ENCODE data around the gene RNU7-1. TPM values are rescaled to one million over a fixed set of nuclear protein-coding genes. Genes with fewer than 3 reads are reported as not detected.
A peak's percentile ranks its signal among the peaks of the same experiment; 100 is the strongest.

The RNU7-1 gene
- total and polyA plus RNA-seq, 3 donors from 2014 or later: not detected

DNA sequence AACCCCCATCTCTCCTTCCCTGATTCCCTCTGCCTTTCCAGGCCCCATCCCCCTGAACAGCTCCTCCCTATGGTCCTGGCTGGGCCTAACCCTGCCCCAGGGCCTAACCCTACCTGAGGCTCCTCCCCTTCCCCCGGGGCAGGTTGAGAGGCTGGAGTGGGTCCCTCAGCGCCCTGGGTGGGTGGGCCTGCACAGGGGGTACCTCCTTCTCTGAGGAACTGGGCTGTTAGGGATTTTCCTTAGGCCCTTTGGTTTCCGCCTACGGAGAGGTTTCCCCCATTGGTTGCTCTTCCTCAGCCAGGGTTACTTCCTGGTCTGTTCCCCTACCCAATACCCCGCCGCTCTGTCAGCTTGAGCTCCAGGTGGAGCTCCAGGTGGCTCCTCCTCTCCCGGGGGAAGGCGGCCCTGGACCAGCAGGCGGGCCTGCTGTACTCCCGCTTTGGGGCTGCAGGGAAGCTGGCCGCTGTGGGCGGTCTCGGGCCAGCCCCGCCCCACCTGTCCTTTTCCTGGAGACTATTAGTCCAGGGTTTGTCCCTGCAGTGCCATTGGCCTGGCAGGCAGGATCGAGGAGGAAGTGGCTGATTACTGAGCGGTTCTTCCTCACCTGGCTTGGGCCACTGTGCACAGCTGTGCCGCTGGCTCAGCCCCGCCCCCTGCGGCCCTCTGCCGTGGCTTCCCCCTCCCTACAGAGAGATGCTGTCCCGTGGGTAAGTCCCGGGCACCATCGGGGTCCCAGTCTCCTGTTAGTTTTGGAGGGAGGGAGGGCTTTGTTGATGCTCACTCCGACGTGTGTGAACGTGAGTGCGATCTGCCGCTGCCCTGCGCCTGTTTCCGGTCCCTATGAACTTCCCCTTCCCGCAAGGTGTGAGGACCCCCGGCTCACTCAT lies 2.7 kb downstream of the RNU7-1 start:
- peak; percentile 70 for DNase-seq
- Histone ChIP-seq H3K9me3 (no peaks in the 10 kb centered on the region), H3K27ac (peak overlapping the region; percentile 13 to 40), H3K4me1 (peaks cover 28% of the 10 kb centered on the region), H3K27me3 (no peaks in the 10 kb centered on the region), H3K4me3 (peak overlapping the region in 1 of 2 donors; percentile 32), H3K36me3 (ENCODE audit: low read depth, missing control alignments) (no peaks in the 10 kb centered on the region)
- intact Hi-C loops (cut with DNase I; ENCODE audit: low total_unique reads): loop anchor here (10.0 kb wide), 1 partner anchor 149 kb away; the partner anchor contains the start of gene C1R
- WGBS, 2 donors: 22 to 29% methylated on average over 12 to 32 of the region's 32 CpGs
- TF ChIP-seq POLR2A (IDR thresholded peaks at IDR 0.05): no peak
- TF ChIP-seq, protein P1, sequence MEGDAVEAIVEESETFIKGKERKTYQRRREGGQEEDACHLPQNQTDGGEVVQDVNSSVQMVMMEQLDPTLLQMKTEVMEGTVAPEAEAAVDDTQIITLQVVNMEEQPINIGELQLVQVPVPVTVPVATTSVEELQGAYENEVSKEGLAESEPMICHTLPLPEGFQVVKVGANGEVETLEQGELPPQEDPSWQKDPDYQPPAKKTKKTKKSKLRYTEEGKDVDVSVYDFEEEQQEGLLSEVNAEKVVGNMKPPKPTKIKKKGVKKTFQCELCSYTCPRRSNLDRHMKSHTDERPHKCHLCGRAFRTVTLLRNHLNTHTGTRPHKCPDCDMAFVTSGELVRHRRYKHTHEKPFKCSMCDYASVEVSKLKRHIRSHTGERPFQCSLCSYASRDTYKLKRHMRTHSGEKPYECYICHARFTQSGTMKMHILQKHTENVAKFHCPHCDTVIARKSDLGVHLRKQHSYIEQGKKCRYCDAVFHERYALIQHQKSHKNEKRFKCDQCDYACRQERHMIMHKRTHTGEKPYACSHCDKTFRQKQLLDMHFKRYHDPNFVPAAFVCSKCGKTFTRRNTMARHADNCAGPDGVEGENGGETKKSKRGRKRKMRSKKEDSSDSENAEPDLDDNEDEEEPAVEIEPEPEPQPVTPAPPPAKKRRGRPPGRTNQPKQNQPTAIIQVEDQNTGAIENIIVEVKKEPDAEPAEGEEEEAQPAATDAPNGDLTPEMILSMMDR (IDR thresholded peaks at IDR 0.05): no peak

DNA sequence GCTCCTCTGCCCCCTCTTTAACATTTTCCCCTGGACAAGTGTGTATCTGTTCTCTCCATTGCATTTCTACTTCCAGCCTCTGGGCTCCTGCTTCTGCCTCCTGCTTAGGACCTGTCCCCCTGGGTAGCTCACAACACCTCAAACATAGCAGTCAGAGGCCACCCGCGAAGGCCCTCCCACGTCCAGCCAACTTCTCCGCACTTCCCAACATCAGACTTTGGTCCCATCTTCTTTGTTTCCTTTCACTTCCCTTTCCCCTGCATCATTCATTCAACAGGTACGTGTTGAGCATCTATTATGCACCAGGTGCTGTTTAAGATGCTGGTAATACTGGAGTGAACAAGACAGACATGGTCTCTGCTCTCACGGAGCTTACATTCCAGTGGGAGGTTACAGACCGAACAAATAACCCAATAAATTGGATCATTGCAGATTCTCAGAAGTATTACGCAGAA lies 3.3 kb downstream of the RNU7-1 start:
- peak overlapping the region in 1 of 2 donors; percentile 40 for H3K27ac ChIP-seq
- no peak for DNase-seq
- H3K36me3 ChIP-seq (ENCODE audit: low read depth, missing control alignments): no peaks in the 10 kb centered on the region
- WGBS, 2 donors: 39 to 59% methylated on average over 8 of the region's 8 CpGs
- no peak overlapping the region for H3K4me3 ChIP-seq
- H3K27me3 ChIP-seq: no peaks in the 10 kb centered on the region
- peaks cover 28% of the 10 kb centered on the region for H3K4me1 ChIP-seq
- H3K9me3 ChIP-seq: no peaks in the 10 kb centered on the region
- intact Hi-C loops (cut with DNase I; ENCODE audit: low total_unique reads): loop anchor here (10.0 kb wide), 1 partner anchor 148 kb away; the partner anchor contains the start of gene C1R
- no peak for TF ChIP-seq POLR2A (IDR thresholded peaks at IDR 0.05)

DNA sequence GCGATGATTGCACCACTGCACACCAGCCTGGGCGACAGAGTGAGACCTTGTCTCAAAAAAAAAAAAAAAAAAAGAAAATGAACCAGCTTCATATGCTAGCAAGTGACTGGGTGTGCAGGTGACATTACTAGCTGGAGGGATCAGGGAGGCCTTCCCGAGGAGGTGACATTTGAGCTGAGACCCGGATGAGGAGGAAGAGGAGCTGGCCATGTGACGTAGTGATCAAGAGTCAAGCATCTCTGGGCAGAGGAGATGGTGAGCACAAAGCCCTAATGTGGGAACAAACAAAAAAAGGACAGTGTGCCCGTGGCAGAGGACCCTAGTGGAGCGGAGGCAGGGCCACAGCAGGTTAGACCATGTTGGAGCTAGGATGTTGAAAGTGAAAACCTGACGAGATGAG lies 4.0 kb downstream of the RNU7-1 start:
- no peak for DNase-seq
- Histone ChIP-seq H3K4me1 (peaks cover 27% of the 10 kb centered on the region), H3K27me3 (no peaks in the 10 kb centered on the region), H3K9me3 (no peaks in the 10 kb centered on the region), H3K4me3 (no peak overlapping the region), H3K27ac (no peak overlapping the region), H3K36me3 (ENCODE audit: low read depth, missing control alignments) (no peaks in the 10 kb centered on the region)
- TF ChIP-seq POLR2A (IDR thresholded peaks at IDR 0.05): no peak
- TF ChIP-seq, protein P1 (IDR thresholded peaks at IDR 0.05): no peak
- intact Hi-C loops (cut with DNase I; ENCODE audit: low total_unique reads): loop anchor here (10.0 kb wide), 1 partner anchor 147 kb away; the partner anchor contains the start of gene C1R
- WGBS, 2 donors: 87 to 91% methylated on average over 8 of the region's 8 CpGs

DNA sequence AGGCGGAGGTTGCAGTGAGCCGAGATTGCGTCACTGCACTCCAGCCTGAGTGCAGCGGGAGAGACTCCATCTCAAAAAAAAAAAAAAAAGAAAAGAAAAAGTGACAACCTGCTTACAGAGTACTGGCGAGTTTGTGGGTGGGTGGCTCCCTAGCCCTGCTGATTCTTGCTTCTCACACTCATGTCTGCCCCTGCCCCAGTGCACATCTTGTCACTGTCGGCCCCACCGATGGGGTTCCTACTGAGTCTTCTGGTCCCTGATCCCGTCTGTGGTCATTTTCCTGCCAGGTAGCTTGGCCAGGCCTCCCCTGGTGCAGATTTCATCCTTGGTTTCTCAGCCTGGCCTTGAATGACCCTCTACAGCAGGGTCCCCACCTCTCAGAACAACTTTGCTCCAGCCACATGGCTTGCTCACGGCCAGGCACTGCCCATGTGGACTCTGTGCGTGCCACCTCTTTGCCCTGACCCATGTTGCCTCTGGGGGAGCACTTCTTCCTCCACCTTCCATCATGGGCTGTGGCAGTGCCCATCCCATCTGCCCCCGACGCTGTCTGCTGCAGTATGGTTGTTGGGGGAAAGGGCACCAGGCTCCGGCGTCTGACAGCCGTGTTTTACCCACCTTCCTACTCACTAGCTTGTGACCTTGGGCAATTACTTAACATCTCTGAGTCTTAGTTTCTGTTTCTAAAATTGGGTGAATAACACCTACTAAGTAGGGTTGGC lies 5.4 kb downstream of the RNU7-1 start:
- H3K4me1 ChIP-seq: peaks cover 27% of the 10 kb centered on the region
- no peaks in the 10 kb centered on the region for H3K36me3 ChIP-seq (ENCODE audit: low read depth, missing control alignments)
- no peak for DNase-seq
- no peaks in the 10 kb centered on the region for H3K9me3 ChIP-seq
- 74 to 80% methylated on average over 14 to 15 of the region's 15 CpGs for WGBS, 2 donors
- no peaks in the 10 kb centered on the region for H3K27me3 ChIP-seq
- H3K27ac ChIP-seq: no peak overlapping the region
- intact Hi-C loops (cut with DNase I; ENCODE audit: low total_unique reads): loop anchor here (10.0 kb wide), 1 partner anchor 146 kb away; the partner anchor contains the start of gene C1R
- no peak overlapping the region for H3K4me3 ChIP-seq
- no peak for TF ChIP-seq POLR2A (IDR thresholded peaks at IDR 0.05)
- TF ChIP-seq, protein P1 (IDR thresholded peaks at IDR 0.05): no peak

DNA sequence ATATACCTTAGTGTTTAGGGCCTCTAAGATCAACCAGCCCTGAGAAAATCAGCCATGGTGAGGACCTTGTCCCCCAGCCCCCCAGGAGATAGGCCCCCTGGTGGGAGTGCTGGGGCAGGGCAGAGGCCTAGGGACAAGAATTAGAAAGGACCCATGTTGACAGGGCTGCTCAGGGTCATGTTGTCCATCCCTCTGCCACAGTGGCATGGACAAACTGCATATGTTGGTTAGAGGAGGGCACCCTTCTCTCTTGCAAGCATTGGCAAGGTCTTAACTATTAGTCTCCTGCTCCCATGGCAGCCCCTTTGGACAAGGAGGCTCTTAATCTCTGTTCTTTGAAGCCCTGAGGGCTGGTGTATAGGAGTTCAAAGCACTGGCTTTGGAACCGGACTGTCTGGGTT lies 6.8 kb downstream of the RNU7-1 start:
- Histone ChIP-seq H3K27ac (no peak overlapping the region), H3K4me3 (no peak overlapping the region), H3K4me1 (peaks cover 31% of the 10 kb centered on the region), H3K27me3 (no peaks in the 10 kb centered on the region), H3K36me3 (ENCODE audit: low read depth, missing control alignments) (no peaks in the 10 kb centered on the region), H3K9me3 (no peaks in the 10 kb centered on the region)
- DNase-seq: no peak
- WGBS, 2 donors: 83 to 100% methylated on average over 1 of the region's 1 CpG
- intact Hi-C loops (cut with DNase I; ENCODE audit: low total_unique reads): no loop called here
- TF ChIP-seq, protein P1 (IDR thresholded peaks at IDR 0.05): no peak
- no peak for TF ChIP-seq POLR2A (IDR thresholded peaks at IDR 0.05)
